ENCODE results near the gene TRIM44. TPM values are rescaled to one million over a fixed set of nuclear protein-coding genes. Genes with fewer than 3 reads are reported as not detected.

Gene TRIM44
- total RNA-seq, 1 donor from 2014 or later, result 42.3 TPM

- Histone ChIP-seq H3K27me3 (ENCODE audit: low read depth) (no peaks in the 10 kb centered on the region), H3K4me3 (no peak overlapping the region), H3K9me3 (replicated peaks) (no peaks in the 10 kb centered on the region), H3K4me1 (peaks cover 67% of the 10 kb centered on the region), H3K36me3 (no peaks in the 10 kb centered on the region), H3K27ac (replicated peaks) (peak overlapping the region; percentile 62)
- intact Hi-C loops (cut with micrococcal nuclease), result no loop called here
- DNase-seq, result no peak
- no peak for TF ChIP-seq CTCF (IDR thresholded peaks at IDR 0.05; ENCODE audit: borderline replicate concordance)
Measured at GRCh38 chr11:35675901-35676610, 13.5 kb downstream of the TRIM44 start.

- no peaks in the 10 kb centered on the region for H3K9me3 ChIP-seq (replicated peaks)
- no peak for DNase-seq
- intact Hi-C loops (cut with micrococcal nuclease), result no loop called here
- no peak overlapping the region for H3K4me3 ChIP-seq
- H3K36me3 ChIP-seq, result no peaks in the 10 kb centered on the region
- TF ChIP-seq CTCF (IDR thresholded peaks at IDR 0.05; ENCODE audit: borderline replicate concordance), result no peak
- no peaks in the 10 kb centered on the region for H3K27me3 ChIP-seq (ENCODE audit: low read depth)
- peak overlapping the region; percentile 62 for H3K27ac ChIP-seq (replicated peaks)
- H3K4me1 ChIP-seq, result peaks cover 65% of the 10 kb centered on the region
Measured at GRCh38 chr11:35676611-35676965, 14.0 kb downstream of the TRIM44 start.

GRCh38 chr11:35677904-35678303, 15.3 kb downstream of the TRIM44 start:
- H3K36me3 ChIP-seq, result no peaks in the 10 kb centered on the region
- no peak for TF ChIP-seq CTCF (IDR thresholded peaks at IDR 0.05; ENCODE audit: borderline replicate concordance)
- H3K9me3 ChIP-seq (replicated peaks), result no peaks in the 10 kb centered on the region
- peaks cover 65% of the 10 kb centered on the region for H3K4me1 ChIP-seq
- DNase-seq, result no peak
- intact Hi-C loops (cut with micrococcal nuclease), result no loop called here
- no peaks in the 10 kb centered on the region for H3K27me3 ChIP-seq (ENCODE audit: low read depth)
- H3K4me3 ChIP-seq, result no peak overlapping the region
- peak overlapping the region; percentile 31 for H3K27ac ChIP-seq (replicated peaks)

GRCh38 chr11:35678471-35678870, 15.9 kb downstream of the TRIM44 start:
- no peaks in the 10 kb centered on the region for H3K36me3 ChIP-seq
- H3K9me3 ChIP-seq (replicated peaks), result no peaks in the 10 kb centered on the region
- H3K27me3 ChIP-seq (ENCODE audit: low read depth), result no peaks in the 10 kb centered on the region
- peak overlapping the region; percentile 31 for H3K27ac ChIP-seq (replicated peaks)
- no peak for DNase-seq
- intact Hi-C loops (cut with micrococcal nuclease), result no loop called here
- H3K4me1 ChIP-seq, result peaks cover 65% of the 10 kb centered on the region
- TF ChIP-seq CTCF (IDR thresholded peaks at IDR 0.05; ENCODE audit: borderline replicate concordance), result no peak
- no peak overlapping the region for H3K4me3 ChIP-seq

GRCh38 chr11:35678975-35679374, 16.4 kb downstream of the TRIM44 start:
- Histone ChIP-seq H3K4me3 (no peak overlapping the region), H3K27me3 (ENCODE audit: low read depth) (no peaks in the 10 kb centered on the region), H3K4me1 (peaks cover 67% of the 10 kb centered on the region), H3K27ac (replicated peaks) (no peak overlapping the region), H3K36me3 (no peaks in the 10 kb centered on the region), H3K9me3 (replicated peaks) (no peaks in the 10 kb centered on the region)
- TF ChIP-seq CTCF (IDR thresholded peaks at IDR 0.05; ENCODE audit: borderline replicate concordance), result no peak
- intact Hi-C loops (cut with micrococcal nuclease), result no loop called here
- DNase-seq, result no peak
